Peyer's patch (tissue), 4 donors: ENCODE measurements around the gene IDH3G. TPM values are rescaled to one million over a fixed set of nuclear protein-coding genes. Genes with fewer than 3 reads are reported as not detected.

Experiments used
- DNase-seq, 3 donors: peaks; one replicate each; pipeline ENCODE4 v3.0.0-alpha.2; 2017 to 2019
- H3K27ac ChIP-seq, 4 donors: fragments of 200-600 bp; sonication (generic); one replicate each; pipeline ENCODE4 v1.5.1; 2016 to 2019
- H3K27me3 ChIP-seq, 2 donors: fragments of 200-600 bp; sonication (generic); one replicate each; pipeline ENCODE4 v1.5.1; 2019
- H3K36me3 ChIP-seq, 3 donors: fragments of 200-600 bp; sonication (generic); one replicate each; pipeline ENCODE4 v1.5.1; 2016 to 2019
- H3K4me1 ChIP-seq, 4 donors: fragments of 200-600 bp; sonication (generic); one replicate each; pipeline ENCODE4 v1.5.1; 2016 to 2019
- H3K4me3 ChIP-seq, 4 donors: fragments of 200-600 bp; sonication (generic); 1 replicate in 3 of 4; 2 replicates in 1 of 4; pipeline ENCODE4 v1.5.1; 2016 to 2019; ENCODE audit warnings: mild to moderate bottlenecking in 1 of 4
- H3K9me3 ChIP-seq, 4 donors: fragments of 200-600 bp; sonication (generic); one replicate each; pipeline ENCODE4 v1.5.1; 2016 to 2019; ENCODE audit warnings: mild to moderate bottlenecking in 1 of 4
- POLR2A ChIP-seq, 2 donors: fragments of 450-650 bp; IDR thresholded peaks; one replicate each; pipeline ENCODE4 v1.5.1; 2017; ENCODE audit warnings: antibody characterized with exemption in 2 of 2, mild to moderate bottlenecking in 2 of 2, moderate library complexity in 2 of 2
- total RNA-seq, 4 donors: library from RNA; depleted of rRNA; stranded (reverse); fragments of >200 nt; gene quantifications; one replicate each; pipeline ENCODE4 v1.1.0, GENCODE V29; 2016
- TF ChIP-seq, protein P1 (sequence below), 6 experiments: fragments of 450-650 bp in 4 of 6; fragments of 200-600 bp in 2 of 6; sonication (generic) in 1 of 6; IDR thresholded peaks; one replicate each; pipeline ENCODE4 v1.5.1; 2017 to 2019; ENCODE audit warnings: antibody characterized with exemption in 6 of 6, mild to moderate bottlenecking in 3 of 6, moderate library complexity in 1 of 6

IDH3G gene
- total RNA-seq, 4 donors from 2014 or later = 108 to 153 (median 126) TPM

DNA sequence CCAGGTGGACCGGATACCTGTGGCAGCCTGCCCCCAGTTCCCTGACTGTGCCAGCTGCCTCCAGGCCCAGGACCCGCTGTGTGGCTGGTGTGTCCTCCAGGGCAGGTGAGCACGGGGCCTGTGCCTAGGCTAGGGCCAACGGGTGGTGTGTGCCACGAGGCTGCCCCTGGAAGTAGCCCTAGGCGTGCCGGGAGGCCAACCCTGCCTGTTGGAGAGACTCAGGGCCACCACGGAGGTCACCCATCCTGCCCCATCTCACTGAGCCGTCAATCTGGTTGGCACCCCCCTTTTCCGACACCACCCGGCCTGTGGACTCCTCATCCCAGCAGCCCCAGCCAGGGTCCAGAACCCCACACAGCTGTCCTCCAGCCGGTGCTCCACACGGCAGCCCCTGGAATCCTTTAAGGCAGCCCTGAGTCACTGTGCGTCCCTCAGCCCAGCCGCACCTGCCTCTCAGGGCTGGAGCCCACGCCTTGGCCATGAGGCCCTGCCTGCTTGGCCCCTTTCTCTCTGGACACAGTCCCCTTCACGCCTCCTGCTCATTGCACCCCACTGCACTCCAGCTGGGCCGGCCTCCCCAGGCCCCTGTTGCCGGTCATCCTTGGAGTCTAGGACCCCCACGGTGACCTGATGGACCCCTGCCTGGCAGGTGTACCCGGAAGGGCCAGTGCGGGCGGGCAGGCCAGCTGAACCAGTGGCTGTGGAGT, 24.9 kb downstream of the IDH3G start:
- Histone ChIP-seq H3K27me3 (no peaks in the 10 kb centered on the region), H3K4me1 (no peaks in the 10 kb centered on the region), H3K36me3 (no peaks in the 10 kb centered on the region), H3K4me3 (no peak overlapping the region), H3K9me3 (no peaks in the 10 kb centered on the region), H3K27ac (no peak overlapping the region)
- TF ChIP-seq, protein P1, sequence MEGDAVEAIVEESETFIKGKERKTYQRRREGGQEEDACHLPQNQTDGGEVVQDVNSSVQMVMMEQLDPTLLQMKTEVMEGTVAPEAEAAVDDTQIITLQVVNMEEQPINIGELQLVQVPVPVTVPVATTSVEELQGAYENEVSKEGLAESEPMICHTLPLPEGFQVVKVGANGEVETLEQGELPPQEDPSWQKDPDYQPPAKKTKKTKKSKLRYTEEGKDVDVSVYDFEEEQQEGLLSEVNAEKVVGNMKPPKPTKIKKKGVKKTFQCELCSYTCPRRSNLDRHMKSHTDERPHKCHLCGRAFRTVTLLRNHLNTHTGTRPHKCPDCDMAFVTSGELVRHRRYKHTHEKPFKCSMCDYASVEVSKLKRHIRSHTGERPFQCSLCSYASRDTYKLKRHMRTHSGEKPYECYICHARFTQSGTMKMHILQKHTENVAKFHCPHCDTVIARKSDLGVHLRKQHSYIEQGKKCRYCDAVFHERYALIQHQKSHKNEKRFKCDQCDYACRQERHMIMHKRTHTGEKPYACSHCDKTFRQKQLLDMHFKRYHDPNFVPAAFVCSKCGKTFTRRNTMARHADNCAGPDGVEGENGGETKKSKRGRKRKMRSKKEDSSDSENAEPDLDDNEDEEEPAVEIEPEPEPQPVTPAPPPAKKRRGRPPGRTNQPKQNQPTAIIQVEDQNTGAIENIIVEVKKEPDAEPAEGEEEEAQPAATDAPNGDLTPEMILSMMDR (IDR thresholded peaks at IDR 0.05) = no peak
- no peak for TF ChIP-seq POLR2A (IDR thresholded peaks at IDR 0.05)
- DNase-seq = peak in 1 of 3 donors; percentile 28

DNA sequence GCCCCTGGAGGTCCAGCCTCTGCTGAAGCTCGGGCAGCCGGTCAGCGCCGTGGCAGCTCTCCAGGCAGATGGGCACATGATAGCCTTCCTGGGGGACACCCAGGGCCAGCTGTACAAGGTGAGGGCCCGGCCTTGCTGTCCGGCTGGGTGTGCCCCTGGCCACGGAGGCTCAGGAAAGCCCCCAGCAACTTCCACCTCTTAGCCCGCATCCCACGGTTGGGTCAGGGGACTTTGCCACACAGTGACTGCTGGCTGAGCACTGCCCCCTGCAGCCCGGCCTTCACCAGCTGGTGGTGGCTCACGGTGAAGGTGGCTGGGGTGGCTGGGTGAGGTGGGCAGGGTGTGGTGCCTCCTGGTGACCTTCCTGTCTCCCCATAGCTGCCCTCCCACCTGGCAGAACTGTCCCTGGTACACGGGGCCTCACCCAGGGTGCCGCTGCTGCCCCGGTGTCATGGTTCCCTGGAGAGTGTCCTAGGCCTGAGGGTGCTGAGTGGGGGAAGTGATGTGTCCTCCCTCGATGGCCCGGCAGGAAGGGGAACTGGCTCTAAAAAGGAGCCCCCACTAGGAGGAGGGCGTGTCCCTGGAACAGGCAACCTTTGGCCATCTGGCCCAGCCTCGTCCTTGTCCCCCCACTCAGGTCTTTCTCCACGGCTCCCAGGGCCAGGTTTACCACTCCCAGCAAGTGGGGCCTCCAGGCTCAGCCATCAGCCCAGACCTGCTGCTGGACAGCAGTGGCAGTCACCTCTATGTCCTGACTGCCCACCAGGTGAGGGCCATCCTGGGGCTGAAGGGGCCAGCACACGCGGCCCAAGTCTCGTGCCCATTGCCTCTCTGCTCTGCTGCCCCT, 25.6 kb downstream of the IDH3G start:
- DNase-seq = peak in 1 of 3 donors; percentile 39

DNA sequence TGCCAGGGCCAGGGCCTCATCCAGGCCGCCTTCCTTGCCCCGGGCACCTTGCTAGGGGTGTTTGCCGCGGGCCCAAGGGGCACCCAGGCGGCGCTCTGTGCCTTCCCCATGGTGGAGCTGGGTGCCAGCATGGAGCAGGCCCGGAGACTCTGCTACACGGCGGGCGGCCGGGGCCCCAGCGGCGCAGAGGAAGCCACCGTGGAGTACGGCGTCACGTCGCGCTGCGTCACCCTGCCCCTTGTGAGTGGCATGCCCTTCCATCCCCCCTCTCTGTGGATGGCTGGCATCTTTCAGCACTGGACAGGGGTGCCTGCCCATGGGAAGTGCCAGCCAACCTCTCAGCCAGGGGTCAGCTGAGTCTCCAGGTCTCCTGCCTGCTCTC, 26.5 kb downstream of the IDH3G start:
- Histone ChIP-seq H3K27me3 (no peaks in the 10 kb centered on the region), H3K4me1 (no peaks in the 10 kb centered on the region), H3K36me3 (no peaks in the 10 kb centered on the region), H3K9me3 (no peaks in the 10 kb centered on the region), H3K27ac (no peak overlapping the region), H3K4me3 (no peak overlapping the region)
- no peak for TF ChIP-seq POLR2A (IDR thresholded peaks at IDR 0.05)
- TF ChIP-seq, protein P1 (IDR thresholded peaks at IDR 0.05) = no peak
- no peak for DNase-seq

More for the DNA sequence above, 25.6 kb downstream of the IDH3G start:
- Histone ChIP-seq H3K36me3 (no peaks in the 10 kb centered on the region), H3K4me3 (no peak overlapping the region), H3K27me3 (no peaks in the 10 kb centered on the region), H3K9me3 (no peaks in the 10 kb centered on the region), H3K27ac (no peak overlapping the region), H3K4me1 (no peaks in the 10 kb centered on the region)
- no peak for TF ChIP-seq POLR2A (IDR thresholded peaks at IDR 0.05)
- TF ChIP-seq, protein P1 (IDR thresholded peaks at IDR 0.05) = peak in 2 of 6 experiments; percentile 2 to 7

DNA sequence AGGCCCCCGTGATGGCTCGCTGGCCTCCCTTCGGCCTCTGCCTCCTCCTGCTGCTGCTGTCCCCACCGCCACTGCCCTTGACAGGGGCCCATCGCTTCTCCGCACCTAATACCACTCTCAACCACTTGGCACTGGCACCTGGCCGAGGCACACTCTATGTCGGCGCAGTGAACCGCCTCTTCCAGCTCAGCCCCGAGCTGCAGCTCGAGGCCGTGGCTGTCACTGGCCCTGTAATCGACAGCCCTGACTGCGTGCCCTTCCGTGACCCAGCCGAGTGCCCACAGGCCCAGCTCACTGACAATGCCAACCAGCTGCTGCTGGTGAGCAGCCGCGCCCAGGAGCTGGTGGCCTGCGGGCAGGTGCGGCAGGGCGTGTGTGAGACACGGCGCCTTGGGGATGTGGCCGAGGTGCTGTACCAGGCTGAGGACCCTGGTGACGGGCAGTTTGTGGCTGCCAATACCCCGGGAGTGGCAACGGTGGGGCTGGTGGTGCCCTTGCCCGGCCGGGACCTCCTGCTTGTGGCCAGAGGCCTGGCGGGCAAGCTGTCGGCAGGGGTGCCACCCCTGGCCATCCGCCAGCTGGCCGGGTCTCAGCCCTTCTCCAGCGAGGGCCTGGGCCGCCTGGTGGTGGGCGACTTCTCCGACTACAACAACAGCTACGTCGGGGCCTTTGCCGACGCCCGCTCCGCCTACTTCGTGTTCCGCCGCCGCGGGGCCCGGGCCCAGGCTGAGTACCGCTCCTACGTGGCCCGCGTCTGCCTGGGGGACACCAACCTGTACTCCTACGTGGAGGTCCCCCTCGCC, 27.1 kb downstream of the IDH3G start:
- H3K4me3 ChIP-seq = no peak overlapping the region
- no peak for TF ChIP-seq POLR2A (IDR thresholded peaks at IDR 0.05)
- TF ChIP-seq, protein P1 (IDR thresholded peaks at IDR 0.05) = no peak
- no peaks in the 10 kb centered on the region for H3K36me3 ChIP-seq
- H3K4me1 ChIP-seq = no peaks in the 10 kb centered on the region
- no peaks in the 10 kb centered on the region for H3K27me3 ChIP-seq
- peak in 1 of 3 donors; percentile 37 for DNase-seq
- no peaks in the 10 kb centered on the region for H3K9me3 ChIP-seq
- no peak overlapping the region for H3K27ac ChIP-seq

DNA sequence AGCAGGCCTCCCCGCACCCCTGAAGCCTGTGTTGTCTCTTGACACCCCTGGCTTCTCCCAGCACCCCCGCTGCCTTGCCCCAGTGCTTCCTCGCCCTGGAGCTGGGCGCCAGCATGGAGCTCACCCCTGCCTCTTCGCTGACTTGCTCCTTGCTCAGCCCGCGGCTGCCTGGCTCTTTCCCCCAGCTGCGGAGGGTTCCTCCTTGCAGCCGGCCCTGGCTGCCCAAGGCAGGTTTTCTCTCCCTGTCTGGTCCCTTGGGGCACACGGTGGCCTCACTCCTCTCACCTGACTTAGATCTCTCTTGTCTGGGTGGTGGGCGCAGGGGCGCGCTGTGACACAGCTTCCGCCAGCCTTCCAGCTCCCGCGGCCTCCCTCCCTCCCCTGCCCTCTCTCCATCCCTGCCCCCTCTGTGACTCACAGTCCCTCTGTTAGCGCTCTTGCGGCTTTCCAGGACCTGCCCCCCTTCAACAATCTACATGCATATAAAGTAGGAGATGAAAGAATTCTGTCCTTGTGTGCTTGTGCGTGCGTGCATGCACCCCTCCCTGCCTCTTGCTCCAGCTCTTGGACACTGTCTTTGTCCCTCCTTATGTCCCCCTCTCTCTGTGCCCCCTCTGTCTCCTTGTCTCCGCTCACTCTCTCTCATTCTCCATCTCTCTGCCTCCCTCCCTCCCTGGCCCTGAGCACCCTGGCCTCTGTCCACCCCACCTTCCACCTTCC, 27.9 kb downstream of the IDH3G start:
- Histone ChIP-seq H3K27me3 (no peaks in the 10 kb centered on the region), H3K9me3 (no peaks in the 10 kb centered on the region), H3K27ac (peak overlapping the region in 1 of 4 donors; percentile 59), H3K4me3 (no peak overlapping the region), H3K4me1 (no peaks in the 10 kb centered on the region), H3K36me3 (no peaks in the 10 kb centered on the region)
- peak in 1 of 3 donors; percentile 36 for DNase-seq
- TF ChIP-seq POLR2A (IDR thresholded peaks at IDR 0.05) = no peak
- TF ChIP-seq, protein P1 (IDR thresholded peaks at IDR 0.05) = no peak
